Measurements from ENCODE around the gene LMX1B.

Gene LMX1B

DNA sequence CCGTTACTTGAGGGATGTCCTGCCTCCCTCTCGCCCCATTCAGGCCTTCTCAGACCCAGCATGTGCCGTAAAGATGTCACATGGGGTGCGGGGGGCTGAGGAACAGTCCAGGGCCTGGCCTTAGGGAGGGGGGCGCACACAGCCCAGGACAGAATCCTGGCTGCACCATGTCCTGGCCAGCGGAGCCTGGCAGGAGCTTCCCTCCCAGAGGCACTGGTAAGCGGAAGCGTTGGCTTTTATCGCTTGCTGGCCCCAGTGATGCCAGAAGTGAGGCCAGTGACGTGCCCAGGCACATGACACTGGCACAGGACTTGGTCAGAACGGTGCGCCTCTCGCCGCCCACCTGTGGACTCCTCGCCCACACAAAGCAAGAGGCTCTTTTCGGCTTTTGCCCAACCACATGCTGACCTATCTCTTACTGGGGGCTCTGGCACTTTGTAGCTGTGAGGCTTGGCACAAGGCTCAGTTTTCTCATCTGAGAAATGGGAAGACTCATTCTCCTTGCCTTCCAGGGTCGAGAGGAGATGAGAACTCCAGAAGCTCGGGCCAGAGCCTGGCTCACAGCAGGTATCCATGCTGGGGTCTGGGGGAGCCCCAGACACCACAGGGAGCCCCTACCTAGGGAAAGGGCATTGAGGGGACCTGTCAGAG, 59.0 kb downstream of the LMX1B start (continued):
- TF ChIP-seq ZNF624 (tag by site-specific recombination; IDR thresholded peaks at IDR 0.05) = no peak

DNA sequence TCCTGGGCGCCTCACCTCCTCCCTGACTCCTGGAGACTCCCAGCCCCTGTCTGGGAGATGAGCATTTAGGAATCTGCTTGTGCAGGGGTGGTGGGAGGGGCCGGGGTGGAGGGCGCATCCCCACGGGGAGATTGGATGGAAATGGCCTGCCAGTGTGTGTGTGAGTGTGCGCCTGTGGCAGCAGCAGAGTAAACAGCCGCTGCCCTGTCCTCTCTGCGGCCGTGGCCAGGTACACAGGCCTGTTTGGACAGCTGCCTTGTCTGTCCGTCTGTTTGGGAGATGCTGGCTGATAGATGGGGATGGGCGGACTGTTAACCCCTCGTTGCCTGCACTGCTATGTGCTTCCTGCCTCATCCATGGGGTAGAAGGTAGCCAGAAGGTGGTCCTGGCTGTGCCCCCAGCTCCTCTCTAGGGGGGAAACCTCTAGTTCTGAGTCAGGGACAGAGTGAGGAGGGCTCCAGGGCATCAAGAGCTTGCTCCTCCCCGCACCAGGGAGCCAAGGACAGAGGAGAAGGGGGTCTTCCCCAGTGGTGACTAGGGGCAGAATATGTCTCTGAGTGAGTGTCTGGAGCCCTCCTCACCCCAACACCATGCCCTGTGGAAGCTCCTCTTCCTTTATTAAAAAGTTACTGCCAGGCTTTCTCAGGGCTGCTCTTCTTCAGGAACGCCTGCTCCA, 60.1 kb downstream of the LMX1B start:
- Histone ChIP-seq H3K4me3 (ENCODE audit: low read depth, low read length) (no peak overlapping the region), H3K27ac (ENCODE audit: extremely low read depth, low read depth, low read length) (no peak overlapping the region), H3K9me3 (ENCODE audit: control insufficient read depth, insufficient read depth, low read depth, low read length) (no peaks in the 10 kb centered on the region), H3K36me3 (ENCODE audit: control insufficient read depth in 2 of 2, insufficient read depth in 1 of 2, low read length in 2 of 2) (no peaks in the 10 kb centered on the region), H3K4me1 (ENCODE audit: control insufficient read depth, insufficient read depth, low read length) (0 out of 2 replicates have a peak, but pooled peaks cover 5% of the 10 kb centered on the region)
- POLR2A ChIA-PET = interaction anchor here (1.2 to 1.5 kb wide), 2 partner anchors 31 to 32 kb away, joined by 3 read pairs; no protein-coding TSS in a partner anchor
- TF ChIP-seq GLIS1 (tag by site-specific recombination; IDR thresholded peaks at IDR 0.05) (peak; percentile 48; the same call in 1 of the 2 replicates), ZNF707 (tag by site-specific recombination; IDR thresholded peaks at IDR 0.05) (no peak), BCL11B (tag by site-specific recombination; IDR thresholded peaks at IDR 0.05; ENCODE audit: low read depth) (no peak), KLF9 (tag by site-specific recombination; IDR thresholded peaks at IDR 0.05; ENCODE audit: low read depth) (no peak), KLF1 (tag by site-specific recombination; IDR thresholded peaks at IDR 0.05) (peak; percentile 52), ZNF747 (tag by site-specific recombination; IDR thresholded peaks at IDR 0.05) (no peak)
- CTCF ChIA-PET = interaction anchor here (0.8 to 1.5 kb wide), 4 partner anchors 12 to 107 kb away, joined by 3 to 6 read pairs (median 4); no protein-coding TSS in a partner anchor

DNA sequence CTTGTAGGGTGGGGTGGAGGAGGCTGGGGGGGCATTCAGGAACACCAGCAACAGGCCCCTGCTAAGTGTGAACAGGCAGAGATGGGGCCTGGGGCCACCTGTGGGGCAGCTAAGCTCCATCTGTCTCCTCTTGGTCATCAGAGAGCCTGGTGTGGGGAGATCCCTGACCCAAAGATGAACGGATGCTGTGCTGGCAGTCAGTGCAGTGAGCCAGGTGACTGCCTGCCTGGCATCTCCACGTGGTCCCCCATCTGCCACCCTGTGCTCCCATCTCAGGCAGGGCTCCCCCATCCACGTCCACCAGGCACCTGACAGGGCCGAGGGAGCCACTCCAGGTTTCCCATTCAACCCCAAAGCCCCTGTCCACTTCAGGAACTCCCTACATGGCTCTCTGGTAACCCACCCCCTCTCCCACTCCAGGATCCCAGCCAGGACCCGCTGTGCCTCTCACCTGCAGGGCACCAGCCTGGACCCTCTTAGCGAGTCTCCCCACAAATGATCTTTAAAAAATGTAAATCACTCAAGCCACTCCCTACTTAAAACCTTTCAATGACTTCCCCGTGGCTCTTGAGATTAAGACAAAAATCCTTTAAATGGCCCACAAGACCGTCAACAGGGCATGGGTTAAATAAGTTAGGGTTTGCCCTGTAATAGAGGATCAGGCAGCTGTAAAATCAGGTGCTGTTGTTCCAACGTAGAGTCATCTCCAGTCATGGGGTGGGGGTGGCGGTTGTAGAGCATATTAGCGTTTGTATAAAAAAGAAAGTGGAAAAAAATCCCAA, 60.8 kb downstream of the LMX1B start:
- POLR2A ChIA-PET = interaction anchor here (1.5 kb wide), 1 partner anchor 33 kb away, joined by 3 read pairs; no protein-coding TSS in a partner anchor
- Histone ChIP-seq H3K4me1 (ENCODE audit: control insufficient read depth, insufficient read depth, low read length) (0 out of 2 replicates have a peak, but pooled peaks cover 5% of the 10 kb centered on the region), H3K27ac (ENCODE audit: extremely low read depth, low read depth, low read length) (no peak overlapping the region)

DNA sequence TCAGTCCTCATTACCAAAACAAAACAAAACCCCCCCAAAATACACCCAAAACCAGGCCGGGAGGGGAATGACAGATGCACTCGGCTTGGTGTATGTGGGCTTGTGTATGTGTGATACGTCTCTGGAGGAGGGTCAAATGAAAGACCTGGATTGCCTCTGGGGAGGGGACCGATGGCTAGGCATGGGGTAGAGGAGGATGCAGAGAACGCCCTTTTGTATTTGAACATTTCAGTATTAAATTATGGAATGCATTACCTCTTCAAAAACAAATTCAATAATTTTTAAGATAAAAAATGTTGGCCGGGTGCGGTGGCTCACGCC, 61.4 kb downstream of the LMX1B start:
- H3K27ac ChIP-seq (ENCODE audit: extremely low read depth, low read depth, low read length) = no peak overlapping the region
- TF ChIP-seq, protein P1, sequence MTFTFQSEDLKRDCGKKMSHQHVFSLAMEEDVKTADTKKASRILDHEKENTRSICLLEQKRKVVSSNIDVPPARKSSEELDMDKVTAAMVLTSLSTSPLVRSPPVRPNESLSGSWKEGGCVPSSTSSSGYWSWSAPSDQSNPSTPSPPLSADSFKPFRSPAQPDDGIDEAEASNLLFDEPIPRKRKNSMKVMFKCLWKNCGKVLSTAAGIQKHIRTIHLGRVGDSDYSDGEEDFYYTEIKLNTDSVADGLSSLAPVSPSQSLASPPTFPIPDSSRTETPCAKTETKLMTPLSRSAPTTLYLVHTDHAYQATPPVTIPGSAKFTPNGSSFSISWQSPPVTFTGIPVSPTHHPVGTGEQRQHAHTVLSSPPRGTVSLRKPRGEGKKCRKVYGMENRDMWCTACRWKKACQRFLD (tag by site-specific recombination; IDR thresholded peaks at IDR 0.05) = no peak
- TF ChIP-seq, protein P2, sequence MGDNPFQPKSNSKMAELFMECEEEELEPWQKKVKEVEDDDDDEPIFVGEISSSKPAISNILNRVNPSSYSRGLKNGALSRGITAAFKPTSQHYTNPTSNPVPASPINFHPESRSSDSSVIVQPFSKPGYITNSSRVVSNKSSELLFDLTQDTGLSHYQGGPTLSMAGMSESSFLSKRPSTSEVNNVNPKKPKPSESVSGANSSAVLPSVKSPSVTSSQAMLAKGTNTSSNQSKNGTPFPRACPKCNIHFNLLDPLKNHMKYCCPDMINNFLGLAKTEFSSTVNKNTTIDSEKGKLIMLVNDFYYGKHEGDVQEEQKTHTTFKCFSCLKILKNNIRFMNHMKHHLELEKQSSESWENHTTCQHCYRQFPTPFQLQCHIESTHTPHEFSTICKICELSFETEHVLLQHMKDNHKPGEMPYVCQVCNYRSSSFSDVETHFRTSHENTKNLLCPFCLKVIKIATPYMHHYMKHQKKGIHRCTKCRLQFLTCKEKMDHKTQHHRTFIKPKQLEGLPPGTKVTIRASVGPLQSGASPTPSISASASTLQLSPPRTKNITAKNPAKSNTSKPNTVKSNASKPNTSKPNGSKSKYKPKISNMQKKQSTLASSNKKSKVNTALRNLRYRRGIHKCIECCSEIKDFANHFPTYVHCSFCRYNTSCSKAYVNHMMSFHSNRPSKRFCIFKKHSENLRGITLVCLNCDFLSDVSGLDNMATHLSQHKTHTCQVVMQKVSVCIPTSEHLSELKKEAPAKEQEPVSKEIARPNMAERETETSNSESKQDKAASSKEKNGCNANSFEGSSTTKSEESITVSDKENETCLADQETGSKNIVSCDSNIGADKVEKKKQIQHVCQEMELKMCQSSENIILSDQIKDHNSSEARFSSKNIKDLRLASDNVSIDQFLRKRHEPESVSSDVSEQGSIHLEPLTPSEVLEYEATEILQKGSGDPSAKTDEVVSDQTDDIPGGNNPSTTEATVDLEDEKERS (tag by site-specific recombination; IDR thresholded peaks at IDR 0.05) = no peak
- TF ChIP-seq ZNF184 (tag by site-specific recombination; IDR thresholded peaks at IDR 0.05) (no peak), ZNF211 (tag by site-specific recombination; IDR thresholded peaks at IDR 0.05; ENCODE audit: low read depth) (no peak), ZBTB1 (tag by site-specific recombination; IDR thresholded peaks at IDR 0.05) (no peak), ZNF560 (tag by site-specific recombination; IDR thresholded peaks at IDR 0.05; ENCODE audit: borderline replicate concordance) (no peak), GFI1B (tag by site-specific recombination; IDR thresholded peaks at IDR 0.05) (no peak), ZFHX2 (tag by site-specific recombination; conservative IDR thresholded peaks at IDR 0.05) (no peak), HOXD13 (CRISPR knock-in tag; IDR thresholded peaks at IDR 0.05; ENCODE audit: borderline replicate concordance) (no peak), ZFP41 (tag by site-specific recombination; IDR thresholded peaks at IDR 0.05; ENCODE audit: borderline replicate concordance) (no peak), ZNF776 (tag by site-specific recombination; IDR thresholded peaks at IDR 0.05; ENCODE audit: borderline replicate concordance) (no peak)
- TF ChIP-seq, protein P3, sequence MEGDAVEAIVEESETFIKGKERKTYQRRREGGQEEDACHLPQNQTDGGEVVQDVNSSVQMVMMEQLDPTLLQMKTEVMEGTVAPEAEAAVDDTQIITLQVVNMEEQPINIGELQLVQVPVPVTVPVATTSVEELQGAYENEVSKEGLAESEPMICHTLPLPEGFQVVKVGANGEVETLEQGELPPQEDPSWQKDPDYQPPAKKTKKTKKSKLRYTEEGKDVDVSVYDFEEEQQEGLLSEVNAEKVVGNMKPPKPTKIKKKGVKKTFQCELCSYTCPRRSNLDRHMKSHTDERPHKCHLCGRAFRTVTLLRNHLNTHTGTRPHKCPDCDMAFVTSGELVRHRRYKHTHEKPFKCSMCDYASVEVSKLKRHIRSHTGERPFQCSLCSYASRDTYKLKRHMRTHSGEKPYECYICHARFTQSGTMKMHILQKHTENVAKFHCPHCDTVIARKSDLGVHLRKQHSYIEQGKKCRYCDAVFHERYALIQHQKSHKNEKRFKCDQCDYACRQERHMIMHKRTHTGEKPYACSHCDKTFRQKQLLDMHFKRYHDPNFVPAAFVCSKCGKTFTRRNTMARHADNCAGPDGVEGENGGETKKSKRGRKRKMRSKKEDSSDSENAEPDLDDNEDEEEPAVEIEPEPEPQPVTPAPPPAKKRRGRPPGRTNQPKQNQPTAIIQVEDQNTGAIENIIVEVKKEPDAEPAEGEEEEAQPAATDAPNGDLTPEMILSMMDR (tag by site-specific recombination; IDR thresholded peaks at IDR 0.05) = no peak
- no peaks in the 10 kb centered on the region for H3K9me3 ChIP-seq (ENCODE audit: control insufficient read depth, insufficient read depth, low read depth, low read length)
- POLR2A ChIA-PET = no interaction called here
- CTCF ChIA-PET = interaction anchor here (1.1 kb wide), 1 partner anchor 13 kb away, joined by 4 read pairs; no protein-coding TSS in a partner anchor
- no peaks in the 10 kb centered on the region for H3K36me3 ChIP-seq (ENCODE audit: control insufficient read depth in 2 of 2, insufficient read depth in 1 of 2, low read length in 2 of 2)
- 0 out of 2 replicates have a peak, but pooled peaks cover 5% of the 10 kb centered on the region for H3K4me1 ChIP-seq (ENCODE audit: control insufficient read depth, insufficient read depth, low read length)
- no peak overlapping the region for H3K4me3 ChIP-seq (ENCODE audit: low read depth, low read length)

More for the DNA sequence above, 60.8 kb downstream of the LMX1B start:
- no peaks in the 10 kb centered on the region for H3K36me3 ChIP-seq (ENCODE audit: control insufficient read depth in 2 of 2, insufficient read depth in 1 of 2, low read length in 2 of 2)
- H3K9me3 ChIP-seq (ENCODE audit: control insufficient read depth, insufficient read depth, low read depth, low read length) = no peaks in the 10 kb centered on the region
- no peak overlapping the region for H3K4me3 ChIP-seq (ENCODE audit: low read depth, low read length)
- no peak for TF ChIP-seq ZBTB1 (tag by site-specific recombination; IDR thresholded peaks at IDR 0.05)
- no peak for TF ChIP-seq GLIS1 (tag by site-specific recombination; IDR thresholded peaks at IDR 0.05)
- TF ChIP-seq RBAK (tag by site-specific recombination; IDR thresholded peaks at IDR 0.05) = no peak
- 0 out of 2 replicates have a peak, but pooled peaks have one; percentile 25 for TF ChIP-seq SCRT2 (tag by site-specific recombination; IDR thresholded peaks at IDR 0.05)
- CTCF ChIA-PET = interaction anchor here (1.1 to 1.5 kb wide), 3 partner anchors 12 to 107 kb away, joined by 3 to 6 read pairs (median 4); no protein-coding TSS in a partner anchor

All from HEK293 (cell line).